Measurements from ENCODE around the gene TOM1L2.
A peak's percentile ranks its signal among the peaks of the same experiment; 100 is the strongest.

Gene TOM1L2

DNA sequence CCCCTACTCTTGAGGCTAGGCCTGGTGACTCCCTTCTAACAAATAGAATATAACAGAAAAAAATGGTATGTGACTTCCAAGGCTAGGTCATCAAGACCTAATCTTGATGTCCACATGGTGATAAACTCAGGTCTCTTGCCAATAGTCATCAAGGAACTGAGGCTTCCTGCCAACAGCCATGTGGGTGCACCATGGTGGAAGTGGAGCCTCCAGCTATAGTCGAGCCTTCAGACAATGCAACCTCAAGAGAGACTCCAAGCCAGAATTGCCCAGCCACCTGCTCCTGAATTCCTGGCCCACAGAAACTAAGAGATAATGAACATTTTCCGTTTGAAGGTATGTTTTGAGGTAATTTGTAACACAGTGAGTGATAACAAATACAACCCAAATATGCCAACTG lies 79.5 kb downstream of the TOM1L2 start:
- no peak for DNase-seq

DNA sequence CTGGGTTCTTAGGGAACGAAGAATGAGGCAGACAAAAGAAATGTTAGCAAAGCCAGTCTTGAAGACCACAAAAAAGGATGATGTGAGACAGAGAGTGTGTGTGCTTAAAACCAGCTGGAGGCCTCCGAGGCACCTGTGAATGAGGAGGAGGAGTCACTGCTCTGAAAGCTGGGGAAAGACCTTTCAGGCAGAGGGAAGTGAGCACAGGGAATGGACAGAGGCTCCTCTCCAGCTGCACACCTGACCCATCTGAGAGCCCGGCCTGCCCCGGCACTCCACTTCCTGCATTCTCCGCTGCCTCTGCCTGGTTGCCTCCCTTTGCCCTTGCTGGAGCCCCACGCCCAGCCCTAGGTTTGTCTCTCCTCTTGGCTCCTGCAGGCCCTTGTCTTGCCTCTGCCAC lies 80.2 kb downstream of the TOM1L2 start:
- DNase-seq = peak; percentile 28

DNA sequence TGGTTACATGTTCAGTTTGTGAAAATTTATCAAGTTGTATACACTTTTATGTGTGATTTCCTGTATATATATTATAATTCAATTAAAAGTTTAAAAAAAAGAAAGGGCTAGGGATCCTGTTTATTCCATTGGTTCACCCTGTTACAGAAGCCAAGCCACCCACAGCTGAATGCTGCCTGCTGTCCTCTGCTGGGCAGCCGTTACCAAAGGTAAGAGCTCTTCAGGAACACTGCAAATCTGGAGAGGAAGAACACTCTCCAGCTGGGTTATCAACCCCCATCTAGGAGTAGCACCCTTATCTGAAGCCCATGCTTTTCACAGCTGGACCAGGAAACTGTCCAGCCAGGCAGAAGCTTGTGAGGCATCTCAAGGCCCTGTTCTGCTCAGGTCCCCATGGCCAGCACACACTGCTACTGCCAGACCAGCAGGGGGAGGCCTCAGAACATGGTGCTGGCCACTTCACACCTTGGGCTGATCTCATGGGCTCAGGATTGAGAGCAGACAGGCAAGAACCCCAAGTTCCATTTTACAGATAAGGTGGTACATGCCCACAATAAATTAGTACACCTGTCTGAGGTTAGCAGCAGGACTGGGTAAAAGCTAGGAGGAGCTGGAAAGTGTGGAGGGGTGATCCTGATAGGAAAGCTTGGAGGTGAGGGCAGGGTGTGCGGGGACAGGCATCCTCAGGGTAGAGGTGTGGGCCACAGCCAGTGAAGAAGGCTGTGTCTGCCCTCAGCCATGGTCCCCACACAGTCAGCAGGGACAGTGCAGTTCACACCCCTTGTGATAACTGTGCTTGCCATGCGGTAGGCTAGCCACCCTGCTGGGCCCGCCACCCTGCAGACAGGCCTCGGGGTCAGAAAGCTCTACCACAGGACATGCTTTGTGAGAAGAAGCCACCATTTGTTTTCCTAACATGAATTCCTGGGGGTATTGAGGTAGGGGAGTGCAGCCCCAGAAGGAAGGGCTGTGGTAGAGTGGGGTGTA lies 81.1 kb downstream of the TOM1L2 start:
- peak; percentile 39 for DNase-seq

GRCh38 chr17:17889922-17890321 lies 82.3 kb downstream of the TOM1L2 start:
- no peak for DNase-seq

DNA sequence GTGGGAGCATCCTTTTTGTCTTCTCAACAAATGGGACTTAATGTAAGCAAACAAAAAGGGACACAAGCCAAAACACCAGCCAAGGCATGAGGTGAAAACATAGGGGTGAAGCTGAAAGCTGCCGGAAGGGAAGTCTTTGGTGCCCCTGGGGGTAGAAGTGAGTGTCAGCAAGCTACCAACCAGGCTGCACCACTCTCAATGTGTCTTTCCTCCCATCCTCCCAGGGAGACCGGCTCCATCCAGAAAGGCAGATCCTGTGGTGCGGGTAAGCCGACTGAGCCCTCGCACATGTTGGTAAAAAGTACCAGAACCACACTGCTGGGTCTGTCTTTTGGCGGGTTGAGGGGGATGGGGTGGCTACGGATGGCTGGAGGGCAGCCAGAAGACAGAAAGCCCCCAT lies 83.4 kb downstream of the TOM1L2 start:
- DNase-seq = no peak

- DNase-seq = no peak
Measured at GRCh38 chr17:17888371-17888770, 83.8 kb downstream of the TOM1L2 start.

DNA sequence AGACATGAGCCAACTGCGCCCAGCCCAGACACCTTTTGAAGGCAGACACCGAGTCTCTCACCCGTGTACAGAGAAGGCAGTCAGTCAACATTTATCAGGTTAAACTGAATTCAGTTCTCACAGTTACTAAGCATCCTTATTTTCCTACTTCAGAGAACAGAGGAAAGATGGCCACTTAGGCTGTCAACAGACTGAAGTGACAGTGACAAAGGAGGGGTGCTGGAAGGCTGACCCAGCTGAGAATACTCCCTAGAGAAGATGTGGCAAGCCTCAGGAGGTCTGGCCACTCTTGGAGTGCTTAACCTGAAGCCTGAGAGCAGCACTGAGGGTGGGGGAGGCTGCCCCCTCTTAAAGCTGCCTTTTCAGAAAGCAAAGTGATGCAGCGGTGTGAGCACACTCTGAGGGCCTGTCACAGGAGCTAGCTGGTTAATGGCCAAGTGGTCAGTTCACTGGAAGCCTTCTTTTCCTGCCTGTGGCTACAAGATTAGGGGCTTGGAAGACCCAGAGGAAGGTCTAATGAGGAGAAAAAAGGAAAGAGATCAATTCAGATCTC lies 84.4 kb downstream of the TOM1L2 start:
- DNase-seq = no peak

- no peak for DNase-seq
Measured at GRCh38 chr17:17886726-17887125, 85.5 kb downstream of the TOM1L2 start.

- DNase-seq = no peak
Measured at GRCh38 chr17:17886226-17886625, 86.0 kb downstream of the TOM1L2 start.

DNA sequence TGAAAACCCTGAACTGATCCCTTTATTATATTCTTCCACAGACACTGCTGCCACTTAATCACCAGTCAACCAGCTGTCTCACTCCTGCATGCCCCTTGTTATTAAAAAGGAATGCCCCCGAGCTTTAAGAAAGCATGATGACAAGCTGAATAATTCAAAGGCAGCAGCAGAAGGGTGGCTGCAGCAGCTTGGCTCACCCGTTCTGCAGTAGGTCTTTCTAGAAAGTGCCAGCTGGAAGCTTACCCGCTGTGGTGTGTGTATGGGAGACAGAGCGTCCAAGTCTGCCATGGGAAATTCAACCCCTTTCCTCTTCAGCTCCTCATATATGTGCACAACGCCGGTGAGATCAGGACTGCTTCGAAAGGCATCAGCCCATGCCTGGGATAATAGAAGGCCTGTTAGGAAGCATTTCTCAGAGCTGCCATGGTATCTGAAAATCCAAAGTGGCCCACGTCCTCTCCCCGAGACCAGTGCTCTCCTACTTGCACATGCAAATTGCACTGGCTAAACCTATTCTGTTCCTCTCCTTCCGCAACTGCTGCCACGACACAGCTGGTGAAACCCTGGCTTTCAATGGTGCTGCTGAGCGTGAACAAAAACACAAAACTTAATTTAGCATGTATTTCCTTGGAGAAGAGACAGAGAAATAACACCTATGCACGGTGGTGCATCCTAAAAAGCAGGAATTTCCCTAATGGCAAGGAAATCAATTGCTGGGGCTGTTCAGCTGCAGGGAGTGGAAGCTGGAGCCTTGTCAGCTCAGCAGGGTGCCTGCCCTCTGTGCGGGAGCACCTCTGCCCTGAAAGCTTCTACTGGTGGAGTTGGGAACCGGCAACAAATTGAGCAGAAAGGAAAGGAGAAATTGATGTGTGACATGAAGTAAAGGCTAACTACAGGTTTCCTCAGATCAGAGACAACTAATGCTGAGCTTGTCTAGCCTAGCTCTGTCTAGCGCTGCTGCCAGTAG lies 87.5 kb downstream of the TOM1L2 start:
- peak; percentile 66 for DNase-seq

DNA sequence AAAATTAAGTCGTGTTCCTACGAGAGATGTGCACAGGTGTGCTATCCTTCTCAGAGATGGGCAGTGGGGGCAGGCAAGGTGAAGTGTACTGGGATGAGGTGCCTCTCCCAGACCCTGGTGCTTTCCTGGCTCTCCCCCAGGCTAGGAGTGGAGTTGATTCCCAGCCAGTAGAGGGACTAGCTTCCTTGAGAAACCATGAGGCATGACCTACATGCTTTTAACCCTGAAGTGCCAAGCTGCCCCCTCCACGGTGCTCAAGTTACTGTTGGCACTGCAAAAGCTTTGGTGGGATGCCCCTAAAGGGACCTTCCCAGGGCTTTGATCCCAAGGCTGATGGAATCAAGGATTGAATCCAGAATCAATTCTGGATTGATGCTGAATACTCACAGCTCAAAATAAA lies 88.4 kb downstream of the TOM1L2 start:
- peak; percentile 77 for DNase-seq

DNA sequence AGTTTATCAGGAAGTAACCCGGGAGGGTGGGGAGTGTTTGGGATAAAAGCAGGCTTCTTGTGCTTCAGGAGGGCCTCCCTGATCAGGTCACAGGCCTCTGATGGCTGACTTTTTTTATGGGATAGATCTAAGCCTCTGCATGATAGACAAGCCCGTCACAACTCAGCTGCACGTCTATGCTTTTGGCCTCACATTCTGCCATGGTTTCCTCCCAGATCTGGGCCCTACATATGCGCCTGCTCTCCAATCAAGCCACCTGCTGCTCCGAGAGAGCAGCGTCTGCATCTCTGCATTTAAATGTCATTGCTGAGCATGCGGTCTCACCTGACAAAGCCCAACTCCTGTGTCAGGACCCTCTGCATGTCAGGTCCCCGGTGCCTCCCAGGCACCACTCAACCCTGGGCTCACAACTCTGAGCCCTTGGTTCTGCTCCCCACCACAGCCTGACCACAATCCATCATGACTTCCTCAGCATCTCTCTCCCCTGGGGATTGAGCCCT lies 90.1 kb downstream of the TOM1L2 start:
- no peak for DNase-seq

DNA sequence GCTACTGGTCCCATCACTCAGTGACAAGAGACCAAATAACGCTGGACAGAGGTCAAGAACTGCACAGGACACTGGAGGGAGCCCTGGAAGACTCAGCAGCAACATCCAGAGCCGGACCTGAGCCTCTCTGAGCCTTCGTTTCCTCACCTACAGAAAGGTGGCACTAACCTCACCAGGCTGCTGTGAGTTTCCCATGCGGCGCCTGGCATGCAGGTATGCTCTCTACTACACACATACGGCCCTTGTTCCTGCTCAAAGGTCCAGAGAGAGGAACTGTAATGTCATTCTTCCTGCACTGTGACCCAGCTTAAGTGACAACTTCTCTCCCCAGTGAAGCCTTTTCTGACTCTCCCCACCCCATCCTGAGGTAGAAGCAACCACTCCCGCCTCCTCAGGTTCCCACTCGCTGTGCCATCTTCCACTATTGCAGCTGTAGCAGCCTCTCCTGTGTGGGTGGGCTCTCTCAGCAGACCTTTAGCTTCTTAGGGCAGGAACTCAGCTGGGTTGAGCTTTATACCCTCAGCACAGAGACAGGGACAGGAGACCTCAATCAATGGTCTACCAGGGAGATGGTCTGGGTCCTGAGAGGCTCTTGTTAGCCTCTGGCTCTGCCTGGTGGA lies 91.5 kb downstream of the TOM1L2 start:
- DNase-seq = no peak

DNA sequence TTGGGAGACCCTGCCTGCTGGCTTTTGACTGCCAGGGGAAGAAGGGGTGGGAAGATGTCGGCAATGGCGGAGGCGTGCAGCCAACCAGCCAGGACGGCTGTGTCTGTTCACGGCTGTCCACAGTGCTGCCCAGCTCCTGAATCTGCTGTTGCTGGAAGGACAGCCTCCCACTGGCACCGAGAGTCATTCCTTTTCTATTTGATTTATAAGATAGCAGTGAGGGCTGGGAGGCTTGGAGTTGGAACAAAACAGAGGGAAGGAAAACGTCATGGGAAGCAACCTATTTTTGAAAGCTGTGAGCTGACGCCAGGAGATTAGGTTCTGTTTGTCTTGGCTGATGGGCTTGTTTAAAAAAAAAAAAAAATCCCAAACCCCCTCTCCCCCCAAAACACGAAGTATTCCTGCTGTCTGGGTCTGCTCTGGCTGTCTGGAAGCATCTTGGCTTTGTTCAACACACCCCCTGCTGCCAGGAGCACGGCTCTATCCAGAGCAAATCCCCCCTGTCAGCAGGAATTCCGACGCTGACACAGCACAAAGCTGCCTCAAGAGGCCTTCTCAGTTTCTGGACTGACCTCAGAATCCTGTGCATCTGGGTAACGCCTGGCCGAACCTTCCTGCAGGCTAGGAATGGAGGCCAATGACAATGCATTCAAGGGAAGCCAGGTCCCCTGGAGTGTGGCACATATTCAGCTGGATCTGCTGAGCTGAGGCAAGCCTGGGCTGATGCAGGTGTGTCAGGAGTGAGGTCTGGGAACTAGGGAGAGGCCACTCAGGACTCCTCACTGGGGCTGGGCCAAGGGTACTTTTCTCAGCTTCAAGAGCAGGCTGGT lies 94.5 kb downstream of the TOM1L2 start:
- DNase-seq = peak; percentile 91

- DNase-seq = peak; percentile 22
Measured at GRCh38 chr17:17876959-17877528, 95.2 kb downstream of the TOM1L2 start.

- no peak for DNase-seq
Measured at GRCh38 chr17:17874478-17874877, 97.7 kb downstream of the TOM1L2 start.

DNA sequence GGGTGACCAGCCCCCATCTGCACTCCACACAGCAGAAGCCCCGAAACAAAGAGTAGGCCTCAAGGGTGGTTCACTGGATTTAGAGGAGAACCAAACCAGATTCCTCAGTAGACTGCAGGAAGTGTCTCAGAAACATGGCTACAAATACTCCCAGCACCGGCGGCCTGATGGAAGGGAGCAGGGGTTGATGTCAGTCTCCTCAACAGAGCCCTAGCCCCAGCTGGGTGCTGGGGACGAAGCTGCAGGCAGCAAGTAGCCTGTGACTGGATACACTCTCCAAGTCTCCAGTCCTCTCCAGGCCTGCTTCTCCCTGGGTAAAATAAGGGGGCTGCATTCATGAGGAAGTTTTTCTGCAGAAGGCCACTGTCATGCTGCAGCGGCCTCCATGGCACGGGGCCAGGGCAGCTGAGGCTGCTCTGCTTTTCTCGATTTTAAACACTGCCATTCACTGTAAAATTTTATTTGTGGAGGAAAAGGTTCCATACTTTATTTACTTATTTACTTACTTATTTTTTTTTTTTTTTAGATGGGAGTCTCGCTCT lies 98.7 kb downstream of the TOM1L2 start:
- peak; percentile 30 for DNase-seq

DNA sequence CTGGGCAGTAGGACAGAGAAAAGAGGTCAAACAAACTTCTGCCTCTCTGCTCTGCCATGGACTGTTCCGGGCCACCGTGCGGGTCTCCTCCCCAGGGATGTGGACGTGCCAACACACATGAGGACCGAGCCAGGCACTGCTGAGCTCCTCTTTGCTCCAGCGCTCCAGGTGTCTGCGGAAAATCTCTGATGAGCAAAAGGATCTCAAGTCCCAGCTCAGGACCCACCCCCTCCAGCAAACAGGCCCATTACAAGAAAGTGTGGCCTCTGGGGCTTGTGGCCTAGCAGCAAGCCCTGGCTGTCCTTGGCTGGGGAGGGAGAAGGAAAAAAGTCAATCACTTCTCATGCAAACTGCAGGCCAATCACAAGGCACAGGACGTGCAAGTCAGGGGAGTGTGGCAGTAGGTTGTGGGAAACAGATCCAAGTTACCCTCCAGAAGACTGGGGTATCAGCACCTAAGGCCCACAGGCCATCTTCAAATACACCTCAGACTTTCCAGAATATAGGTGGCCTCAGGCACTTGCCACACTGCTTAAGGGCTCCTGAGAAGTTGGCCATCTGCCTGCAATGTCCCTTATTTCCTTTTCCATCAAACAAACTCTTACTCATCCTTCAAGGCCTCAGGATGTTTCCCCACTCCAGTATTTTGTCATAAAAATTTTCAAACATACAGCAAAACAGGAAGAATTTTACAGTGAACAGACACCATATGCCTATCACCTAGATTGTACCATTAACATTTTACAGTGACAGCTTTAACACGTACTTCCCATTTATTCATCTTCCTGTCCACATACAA lies 99.5 kb downstream of the TOM1L2 start:
- no peak for DNase-seq

DNA sequence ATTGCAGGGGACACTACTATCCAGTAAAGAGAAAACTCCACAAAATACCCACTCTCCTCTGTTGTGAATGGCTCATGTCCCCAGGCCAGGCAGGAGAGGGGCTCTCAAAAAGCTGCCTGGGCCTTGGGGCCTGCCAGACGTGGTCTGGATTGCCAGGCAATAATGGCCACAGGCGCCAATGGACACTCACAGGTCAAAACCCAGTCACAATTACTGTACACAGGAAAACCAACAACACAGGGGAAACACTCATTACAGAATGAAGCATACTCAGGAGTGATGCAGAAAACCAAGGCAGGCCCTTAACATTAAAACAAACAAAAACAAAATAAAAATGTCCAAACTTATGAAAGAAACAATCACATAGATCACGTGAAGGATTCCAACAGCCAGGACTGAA lies 100.3 kb downstream of the TOM1L2 start:
- DNase-seq = no peak

DNA sequence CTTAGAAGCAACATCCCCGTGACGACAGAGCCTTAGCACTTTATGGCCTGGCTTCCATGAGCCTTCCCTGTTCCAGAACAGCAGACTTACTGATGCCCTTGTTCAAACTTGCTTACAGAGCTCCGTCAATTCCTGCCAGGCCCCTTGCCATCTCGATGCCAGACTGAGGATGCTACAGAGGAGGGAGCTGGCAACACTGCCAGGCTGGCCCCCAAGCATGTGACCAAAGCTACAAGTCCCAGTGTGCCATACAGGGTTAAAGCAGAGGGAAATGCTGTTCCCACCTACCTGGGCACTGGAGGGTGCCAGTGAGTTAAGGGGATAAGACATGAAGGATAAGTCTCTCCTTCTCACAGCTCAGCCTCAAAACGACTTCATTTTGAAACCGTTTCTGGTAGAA lies 102.0 kb downstream of the TOM1L2 start:
- no peak for DNase-seq
